Measurements from ENCODE around the gene VAC14. TPM values are rescaled to one million over a fixed set of nuclear protein-coding genes. Genes with fewer than 3 reads are reported as not detected.

The VAC14 gene
- total and polyA plus RNA-seq, 2 of the 8 experiments (the other 6 are each of a cell fraction or from before 2014, with no cell fraction given) = 56.0 to 108 TPM

DNA sequence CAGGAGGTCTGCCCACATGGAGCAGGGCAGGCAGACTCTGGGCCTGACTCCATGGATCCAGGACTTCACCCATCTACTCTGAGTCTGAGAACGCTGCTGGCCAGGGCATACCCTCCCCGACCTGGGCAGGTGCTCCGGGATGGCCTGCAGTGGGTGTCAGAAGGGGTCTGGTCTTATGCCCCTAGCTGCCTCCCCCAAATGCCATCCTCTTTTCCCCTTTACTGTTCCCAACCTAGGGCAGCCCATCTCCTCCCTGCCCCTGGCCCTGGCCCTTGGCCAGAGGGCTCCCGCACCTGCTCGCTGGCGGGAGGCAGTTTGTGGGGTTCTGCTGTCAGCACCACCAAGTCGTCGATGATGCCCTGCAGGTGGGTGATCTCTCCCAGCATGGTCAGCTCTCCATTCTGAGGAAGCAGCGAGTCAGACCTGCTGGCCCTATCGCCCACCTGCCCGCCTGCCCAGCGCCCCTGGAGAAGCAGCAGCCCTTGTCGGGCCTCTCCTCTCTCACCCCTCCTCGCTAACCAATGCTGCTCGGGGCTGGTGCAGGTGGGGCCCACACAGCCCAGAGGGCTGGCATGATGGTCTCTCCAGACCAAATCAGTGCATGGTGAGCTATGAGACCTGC lies 123.3 kb downstream of the VAC14 start:
- DNase-seq (ENCODE audit: low read depth in 1 of 2, low spot score in 2 of 2) (no peak), FAIRE-seq (no peak)
- H3K27ac ChIP-seq (ENCODE audit: low read depth, low read length) = no peak overlapping the region
- TF ChIP-seq HDAC2 (IDR thresholded peaks at IDR 0.05; ENCODE audit: borderline replicate concordance in 1 of 2, low read depth in 2 of 2, low read length in 2 of 2) = no peak
- no peak for TF ChIP-seq BRCA1 (IDR thresholded peaks at IDR 0.05; ENCODE audit: low read depth, low read length)
- TF ChIP-seq SIN3A (conservative IDR thresholded peaks at IDR 0.05 in 1 of 2, IDR thresholded peaks at IDR 0.05 in 1 of 2; ENCODE audit: low read depth in 1 of 2, low read length in 2 of 2) = no peak
- no peak for TF ChIP-seq POU5F1 (IDR thresholded peaks at IDR 0.05; ENCODE audit: low read depth, low read length)
- TF ChIP-seq SP4 (IDR thresholded peaks at IDR 0.05; ENCODE audit: low read length) = no peak
- no peak for TF ChIP-seq SP1 (IDR thresholded peaks at IDR 0.05; ENCODE audit: low read depth, low read length)
- no peak for TF ChIP-seq ASH2L (IDR thresholded peaks at IDR 0.05; ENCODE audit: low read length)
- no peak for TF ChIP-seq NANOG (IDR thresholded peaks at IDR 0.05; ENCODE audit: insufficient read depth, low read depth, low read length, poor library complexity, severe bottlenecking)
- TF ChIP-seq POLR2A (IDR thresholded peaks at IDR 0.05; ENCODE audit: control extremely low read depth in 1 of 2, low read depth in 2 of 2, low read length in 2 of 2) = no peak
- no peak for TF ChIP-seq SIX5 (IDR thresholded peaks at IDR 0.05; ENCODE audit: low read depth, low read length)
- no peak overlapping the region for H3K23ac ChIP-seq (ENCODE audit: insufficient read length)
- no peaks in the 10 kb centered on the region for H3K27me3 ChIP-seq (replicated peaks in 1 of 4; ENCODE audit: control insufficient read depth in 3 of 4, extremely low read depth in 1 of 4, insufficient read depth in 3 of 4, low read length in 3 of 4)
- 92% methylated on average over 15 of the region's 15 CpGs; no CpG with 5 or more reads in 1 of the 2 experiments for WGBS, 2 experiments (ENCODE audit: extremely low coverage in 1 of 2, insufficient coverage in 1 of 2, insufficient read length in 1 of 2, insufficient replicate concordance in 2 of 2, low coverage in 1 of 2, low lambda C conversion rate in 2 of 2, missing lambda C conversion rate in 1 of 2)
- H4K8ac ChIP-seq (ENCODE audit: extremely low read depth, insufficient read depth, low read length) = no peak overlapping the region
- H3K18ac ChIP-seq (ENCODE audit: extremely low read depth, low read length) = no peak overlapping the region
- H2BK12ac ChIP-seq (ENCODE audit: low read depth, low read length) = no peak overlapping the region
- H4K91ac ChIP-seq (replicated peaks; ENCODE audit: insufficient read length, low read length) = no peak overlapping the region
- no peak overlapping the region for H2AK5ac ChIP-seq (ENCODE audit: low read depth, low read length)
- H3K9ac ChIP-seq (replicated peaks in 1 of 4; ENCODE audit: extremely low read depth in 1 of 4, low read depth in 3 of 4, low read length in 3 of 4) = no peak overlapping the region
- H3K23me2 ChIP-seq (ENCODE audit: low read depth, low read length) = no peaks in the 10 kb centered on the region
- ChIA-PET POLR2A (ENCODE audit: partially characterized antibody) (no interaction called here), CTCF (ENCODE audit: partially characterized antibody) (interaction anchor here (0.6 to 8.0 kb wide), 6 partner anchors 10 to 98 kb away, joined by 3 to 141 read pairs (median 6); no protein-coding TSS in a partner anchor)
- peaks cover 0 to 11% (median 3%) of the 10 kb centered on the region in 4 experiments; a peak in 3 of 7 replicates for H3K4me1 ChIP-seq (replicated peaks in 1 of 4; ENCODE audit: control insufficient read depth in 3 of 4, insufficient read depth in 4 of 4, low read length in 3 of 4)
- H3K9me3 ChIP-seq (ENCODE audit: insufficient read depth in 2 of 2, low read depth in 1 of 2, low read length in 1 of 2) = no peaks in the 10 kb centered on the region
- no peak overlapping the region for H3K4me2 ChIP-seq (ENCODE audit: insufficient read depth in 1 of 2, low read depth in 2 of 2, low read length in 2 of 2)
- no peak overlapping the region for H3K4me3 ChIP-seq (ENCODE audit: extremely low read depth in 1 of 4, insufficient read depth in 2 of 4, low read depth in 3 of 4, low read length in 4 of 4)
- H2BK5ac ChIP-seq (ENCODE audit: low read depth, low read length) = no peak overlapping the region
- H3K4ac ChIP-seq (replicated peaks; ENCODE audit: insufficient read length, low read depth, low read length) = no peak overlapping the region
- no peak overlapping the region for H2BK20ac ChIP-seq (ENCODE audit: low read length)
- H3K36me3 ChIP-seq (ENCODE audit: control insufficient read depth in 2 of 4, insufficient read depth in 4 of 4, low read length in 3 of 4) = peaks cover 0 to 12% (median 1%) of the 10 kb centered on the region in 4 experiments; a peak in 2 of 8 replicates
- no peak overlapping the region for H3K14ac ChIP-seq (ENCODE audit: insufficient read length)
- no peak overlapping the region for H2BK15ac ChIP-seq (ENCODE audit: low read length)
- H3K79me2 ChIP-seq (ENCODE audit: control insufficient read depth in 1 of 2, insufficient read depth in 2 of 2, low read length in 2 of 2) = no peaks in the 10 kb centered on the region
- no peak overlapping the region for H2BK120ac ChIP-seq (replicated peaks; ENCODE audit: low read depth, low read length)
- H2AFZ ChIP-seq (ENCODE audit: low read length) = no peak overlapping the region
- no peaks in the 10 kb centered on the region for H3K79me1 ChIP-seq (ENCODE audit: low read depth, low read length)
- peaks cover 0 to 8% of the 10 kb centered on the region in 2 experiments for H4K20me1 ChIP-seq (replicated peaks in 1 of 2; ENCODE audit: control insufficient read depth in 1 of 2, insufficient read depth in 2 of 2, low read length in 2 of 2)
- H4K5ac ChIP-seq (ENCODE audit: insufficient read length, low read depth, low read length) = no peak overlapping the region
- H3K56ac ChIP-seq (replicated peaks; ENCODE audit: insufficient read length, low read depth, low read length) = no peak overlapping the region
